CD4-positive, alpha-beta T cell treated with Interferon alpha-2 for 1 hour (primary cell): ENCODE data around the gene OR6F1.
"Not testable (repeated sequence)": the region's sequence is repeated elsewhere in the genome, so short reads cannot be mapped to it uniquely, and the experiment has no call there.

Experiments used
- DNase-seq, 2 donors: peaks; one replicate each; pipeline ENCODE4 v3.0.0-alpha.2; 2020 to 2022

OR6F1 gene

DNA sequence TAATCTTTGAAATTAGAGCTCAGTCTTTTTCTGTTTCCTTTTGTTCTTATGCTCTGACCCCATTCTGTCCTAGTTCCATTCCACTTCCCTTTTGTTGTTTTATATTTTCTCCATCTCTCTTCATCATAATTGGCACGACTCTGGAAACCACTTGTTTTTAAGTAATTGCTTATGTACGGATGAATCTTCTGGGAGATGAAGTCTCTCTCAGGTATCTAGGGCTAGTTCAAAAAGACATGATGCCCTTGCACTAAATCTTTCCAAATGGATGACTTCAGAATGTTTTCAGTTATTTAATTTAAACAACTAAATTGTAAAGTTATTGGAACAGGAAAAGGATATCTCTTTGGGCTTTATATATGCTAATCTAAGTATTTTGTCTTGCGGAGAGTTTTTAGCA is at the start of gene OR6F1:
Gene OR6F1, minus strand, starts transcription at position 101 of the 400 bp plus-strand sequence. CDS start 3,891 bp downstream, outside the sequence.
- no peak for DNase-seq

- DNase-seq = no peak
These were observed 44.0 kb upstream of the OR6F1 start, which contains the start of gene OR1C1 for GRCh38 chr1:247760456-247760855. TSS of gene OR1C1 (minus strand) at chr1:247760556. CDS start at chr1:247758406, 2,150 bp downstream.

DNA sequence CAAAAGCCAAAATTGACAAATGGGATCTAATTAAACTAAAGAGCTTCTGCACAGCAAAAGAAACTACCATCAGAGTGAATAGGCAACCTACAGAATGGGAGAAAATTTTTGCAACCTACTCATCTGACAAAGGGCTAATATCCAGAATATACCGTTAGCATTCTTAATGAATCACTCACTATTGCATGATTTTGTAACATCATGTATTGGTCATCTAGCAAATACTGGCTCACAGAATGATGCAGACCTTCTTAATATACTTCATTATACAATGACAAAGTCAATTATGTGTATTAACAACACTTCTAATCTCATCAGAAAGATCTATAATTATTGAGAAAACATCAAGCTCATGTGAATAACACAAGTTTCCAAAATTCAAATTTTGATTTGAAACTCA is 37.9 kb upstream of the OR6F1 start:
- not testable (repeated sequence) for DNase-seq

GRCh38 chr1:247749870-247750269 is 33.4 kb upstream of the OR6F1 start:
- no peak for DNase-seq

DNA sequence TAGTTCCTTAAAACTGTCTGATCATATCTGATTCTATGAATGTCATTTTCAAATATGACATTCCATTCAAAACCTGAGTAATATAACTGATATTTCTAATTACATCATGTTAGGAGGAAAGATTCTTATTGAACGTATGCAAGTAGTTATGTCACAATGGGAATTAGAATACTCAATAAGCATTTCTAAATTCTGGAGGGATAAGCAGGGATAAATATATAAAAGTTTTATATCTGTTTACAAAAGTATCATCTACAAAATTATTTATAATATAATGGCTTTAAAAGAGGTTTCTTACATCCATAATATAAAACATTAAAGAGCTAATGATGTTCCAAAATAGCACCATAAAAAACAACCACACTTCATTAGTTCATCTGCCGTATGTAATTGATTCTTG is 31.6 kb upstream of the OR6F1 start, which contains the start of gene OR14A2:
Gene OR14A2, minus strand, starts transcription at position 101 of the 400 bp plus-strand sequence.
- no peak for DNase-seq

- DNase-seq = no peak
These were observed 31.2 kb upstream of the OR6F1 start for GRCh38 chr1:247747616-247748015.

DNA sequence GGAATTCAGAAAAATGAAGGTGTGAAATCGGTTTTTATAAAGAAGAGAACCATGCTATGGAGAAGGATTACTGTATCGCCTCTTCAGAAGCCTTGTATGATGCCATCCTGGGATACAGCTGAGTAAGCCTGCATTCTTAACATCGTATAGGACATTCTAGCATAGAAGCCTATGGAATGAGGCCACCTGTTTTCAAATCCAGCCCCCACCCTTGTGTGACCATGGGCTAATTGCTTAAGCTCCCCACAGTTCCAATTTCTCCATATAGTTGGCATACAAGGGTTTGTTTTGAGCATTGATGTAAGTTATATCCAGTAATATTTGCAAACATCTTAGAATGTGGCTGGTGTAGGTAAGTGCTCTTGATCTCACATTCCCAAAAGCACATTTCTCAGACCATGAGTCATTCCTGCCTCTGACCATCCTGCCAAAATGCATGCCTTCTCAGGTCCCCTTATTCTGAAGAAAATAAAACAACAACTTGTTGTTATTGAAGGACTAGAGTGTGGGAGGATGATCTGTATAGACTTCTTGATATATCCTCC is 30.0 kb upstream of the OR6F1 start:
- no peak for DNase-seq

DNA sequence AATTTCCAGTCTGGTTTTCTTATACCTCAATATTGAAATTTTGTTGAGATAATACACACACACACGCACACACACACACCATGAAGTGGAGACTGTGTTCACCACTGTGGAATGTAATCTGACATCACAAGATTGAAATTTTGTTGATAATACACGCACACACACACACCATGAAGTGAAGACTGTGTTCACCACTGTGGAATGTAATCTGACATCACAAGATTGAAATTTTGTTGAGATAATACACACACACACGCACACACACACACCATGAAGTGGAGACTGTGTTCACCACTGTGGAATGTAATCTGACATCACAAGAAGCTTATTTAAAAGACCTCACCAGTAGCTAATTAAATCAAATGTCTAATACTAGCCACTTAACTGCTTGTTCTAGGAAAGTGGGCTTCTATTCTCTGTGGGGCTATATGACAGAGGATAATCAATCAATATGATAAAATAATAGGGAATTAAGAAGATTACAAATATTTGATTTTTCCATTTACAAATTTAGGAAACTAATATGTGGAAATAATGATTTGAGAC is 25.8 kb upstream of the OR6F1 start:
- not testable (repeated sequence) for DNase-seq

DNA sequence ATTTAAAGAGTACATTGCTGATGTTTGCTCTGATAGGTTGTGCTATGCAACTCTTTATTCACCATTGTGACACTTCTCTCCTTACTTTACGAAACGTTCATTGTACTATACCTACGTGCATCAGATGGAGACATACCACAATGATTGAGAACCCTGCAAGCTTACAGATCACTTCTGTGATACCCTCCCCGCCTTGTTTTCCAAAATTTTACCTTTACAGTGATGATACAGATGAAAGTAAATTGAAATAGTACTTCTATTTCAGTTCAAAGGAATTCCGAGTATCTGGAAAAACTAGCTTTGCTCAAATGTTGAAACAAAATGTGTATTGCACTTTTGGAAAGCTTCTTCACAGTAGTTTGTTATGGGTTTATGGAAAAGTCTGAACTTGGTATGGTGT is 25.3 kb upstream of the OR6F1 start:
- DNase-seq = no peak

GRCh38 chr1:247740721-247741120 is 24.3 kb upstream of the OR6F1 start:
- DNase-seq = no peak

GRCh38 chr1:247738315-247738714 is 21.9 kb upstream of the OR6F1 start, which contains the start of gene OR14K1:
TSS of gene OR14K1 (plus strand) at chr1:247738615. CDS start at chr1:247738615, 0 bp downstream.
- no peak for DNase-seq

DNA sequence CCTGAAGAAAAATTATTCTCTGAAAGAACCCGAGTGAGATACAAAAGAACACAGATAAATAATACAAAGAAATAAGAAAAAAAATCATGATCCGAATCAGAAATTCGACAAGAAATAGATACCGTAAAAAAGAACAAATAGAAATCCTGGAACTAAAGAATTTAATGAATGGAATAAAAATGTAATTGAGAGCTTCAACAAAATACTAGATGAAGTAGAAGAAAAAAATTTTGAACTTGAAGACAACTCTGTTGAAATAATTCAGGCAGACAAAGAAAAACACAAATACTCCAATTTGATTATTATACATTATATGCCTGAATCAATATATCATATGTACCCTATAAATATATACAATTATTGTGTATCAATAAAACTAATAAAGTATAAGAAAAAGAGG is 4.8 kb upstream of the OR6F1 start:
- DNase-seq = no peak

- DNase-seq = no peak
These were observed 2.7 kb downstream of the OR6F1 start for GRCh38 chr1:247713753-247714152.

DNA sequence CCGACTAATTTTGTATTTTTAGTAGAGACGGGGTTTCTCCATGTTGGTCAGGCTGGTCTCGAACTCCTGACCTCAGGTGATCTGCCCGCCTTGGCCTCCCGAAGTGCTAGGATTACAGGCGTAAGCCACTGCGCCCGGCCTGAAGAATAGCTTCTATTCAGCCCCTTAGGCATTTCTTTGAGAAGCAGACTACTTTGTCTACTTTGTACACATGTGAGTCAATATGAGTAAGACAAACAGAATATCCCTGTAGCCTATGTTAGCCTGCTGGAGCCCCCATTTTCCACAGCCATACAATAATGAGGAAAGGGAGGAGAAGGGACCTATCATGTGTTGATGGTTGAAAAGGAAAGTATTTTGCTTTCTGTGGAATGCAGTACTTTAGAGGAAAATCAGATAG is 5.8 kb downstream of the OR6F1 start:
- DNase-seq = not testable (repeated sequence)

- no peak for DNase-seq
These were observed 15.1 kb downstream of the OR6F1 start for GRCh38 chr1:247701338-247701737.

DNA sequence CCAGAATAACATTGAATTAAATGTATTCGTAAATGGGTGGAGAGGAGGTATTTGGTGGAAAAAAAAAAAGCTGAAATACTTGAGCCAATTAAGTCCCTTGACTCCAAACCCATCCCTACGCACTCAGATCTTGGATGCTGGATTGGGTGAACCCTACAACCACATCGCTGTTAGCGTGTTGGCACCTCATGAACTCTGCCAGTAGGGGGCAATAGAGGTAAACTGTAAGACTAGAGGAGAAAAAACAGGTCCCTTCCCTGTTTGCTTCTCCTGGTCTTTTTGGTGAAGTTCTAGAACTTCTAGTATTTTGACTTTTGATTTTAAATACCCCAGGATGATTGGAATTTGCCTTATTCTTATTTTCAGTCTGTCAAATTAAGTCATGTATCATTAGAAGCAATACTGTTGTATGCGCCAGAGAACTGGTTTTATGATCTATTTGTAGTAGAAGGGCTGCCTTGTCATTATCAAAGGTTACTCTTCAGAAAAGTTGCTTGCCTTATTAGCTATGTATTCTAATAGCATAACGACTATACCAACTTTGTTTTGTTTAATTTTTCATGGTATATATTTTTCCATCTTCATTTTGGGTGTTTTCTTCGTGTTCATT is 35.1 kb downstream of the OR6F1 start:
- DNase-seq = peak; percentile 9 to 35

DNA sequence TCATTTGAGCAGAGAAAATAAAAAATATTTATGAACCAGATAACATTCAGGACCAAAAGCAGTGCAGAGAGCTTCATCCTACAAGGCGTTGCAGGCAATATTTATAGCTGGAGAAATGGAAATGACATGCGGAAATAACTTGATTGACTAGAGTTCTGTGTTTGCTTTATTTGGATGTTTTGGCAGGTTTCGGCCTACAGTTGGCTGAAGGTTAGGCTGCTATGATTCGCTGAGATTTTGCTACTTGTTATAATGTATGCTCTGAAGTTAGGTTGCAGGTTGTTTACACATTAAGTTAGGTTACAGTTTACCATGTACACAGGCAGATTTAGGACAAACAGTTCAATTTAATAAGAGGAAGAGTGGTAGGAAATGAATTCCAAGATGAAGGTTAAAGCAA is 36.3 kb downstream of the OR6F1 start:
- DNase-seq = no peak

DNA sequence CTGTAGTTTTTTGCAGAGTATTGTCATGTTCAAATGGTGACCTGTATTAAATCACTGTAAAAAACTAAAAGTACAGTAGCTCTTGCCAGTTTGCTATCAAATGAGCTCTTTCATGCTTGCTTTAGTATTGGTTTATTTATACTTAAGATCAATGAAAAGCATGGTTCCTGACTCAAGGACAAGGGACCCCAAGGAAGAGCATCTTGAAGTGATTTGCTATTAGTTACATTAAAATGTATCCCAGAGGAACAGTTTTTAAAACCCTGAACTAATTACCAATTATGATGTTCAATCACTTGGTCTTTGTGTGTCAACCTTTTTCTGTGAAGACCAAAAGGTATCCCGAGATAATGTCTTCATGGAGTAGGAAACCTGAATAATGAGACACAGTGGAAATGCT is 36.8 kb downstream of the OR6F1 start, which contains the start of gene OR13G1:
Gene OR13G1, minus strand, starts transcription at position 101 of the 400 bp plus-strand sequence. CDS start 6,698 bp downstream, outside the sequence.
- DNase-seq = no peak

- DNase-seq = no peak
These were observed 47.2 kb downstream of the OR6F1 start for GRCh38 chr1:247669225-247669624.
